Muscle layer of colon (tissue), 2 donors: ENCODE measurements around the gene DMKN.

Experiments
- H3K27ac ChIP-seq: one replicate; pipeline ENCODE4 v1.7.0; 2013; ENCODE audit warnings: low read depth, mild to moderate bottlenecking, low read length, moderate library complexity
- H3K27me3 ChIP-seq, 2 donors: one replicate each; pipeline ENCODE4 v1.7.0; 2013; ENCODE audit warnings: low read length in 2 of 2, mild to moderate bottlenecking in 2 of 2; ENCODE audit not compliant: insufficient read depth in 2 of 2, control insufficient read depth in 1 of 2
- H3K36me3 ChIP-seq: one replicate; pipeline ENCODE4 v1.7.0; 2013; ENCODE audit warnings: mild to moderate bottlenecking, low read length; ENCODE audit not compliant: insufficient read depth
- H3K4me1 ChIP-seq: one replicate; pipeline ENCODE4 v1.7.0; 2013; ENCODE audit warnings: mild to moderate bottlenecking, low read length; ENCODE audit not compliant: insufficient read depth
- H3K4me3 ChIP-seq, 2 donors: one replicate each; pipeline ENCODE4 v1.7.0; 2013; ENCODE audit warnings: low read length in 2 of 2, low read depth in 1 of 2, mild to moderate bottlenecking in 1 of 2, moderate library complexity in 1 of 2
- H3K9ac ChIP-seq: one replicate; pipeline ENCODE4 v1.7.0; 2013; ENCODE audit warnings: low read length
- H3K9me3 ChIP-seq: one replicate; pipeline ENCODE4 v1.7.0; 2013; ENCODE audit warnings: mild to moderate bottlenecking, low read length
- donor health status: abdominal sarcoma.
- donor health status: Adenocarcinoma of cecum.

DMKN gene

GRCh38 chr19:35533201-35533821 lies 19.9 kb upstream of the DMKN start, which contains the start of gene GAPDHS:
Gene GAPDHS, plus strand, starts transcription at chr19:35533456. Its CDS starts 72 bp downstream, at chr19:35533528.
- Histone ChIP-seq H3K27ac (no peak within 1 kb of the TSS), H3K4me1 (no peaks in the 10 kb centered on the region), H3K36me3 (no peaks in the 10 kb centered on the region), H3K4me3 (no peak within 1 kb of the TSS), H3K27me3 (peaks cover 27 to 57% of the 10 kb centered on the region in 2 donors), H3K9ac (no peak within 1 kb of the TSS), H3K9me3 (no peaks in the 10 kb centered on the region)

DNA sequence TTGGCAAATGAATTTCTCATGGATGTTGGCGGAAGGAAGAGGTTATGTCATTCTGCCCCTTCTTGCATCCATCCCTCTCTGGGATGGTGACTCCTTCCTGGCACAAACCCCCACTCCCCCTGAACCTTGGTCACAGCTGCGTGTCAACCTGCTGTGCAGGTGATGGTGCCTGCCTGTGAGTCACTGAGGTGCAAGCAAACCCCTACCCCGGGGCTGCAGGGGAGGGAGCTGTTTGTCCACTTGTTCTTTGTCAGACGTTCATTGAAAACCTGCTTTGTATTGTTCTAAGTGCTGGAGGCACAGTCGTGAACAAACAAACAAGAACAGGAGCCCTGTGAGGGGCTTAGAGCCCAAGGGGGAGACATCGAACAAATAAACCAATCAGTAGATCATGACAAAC lies 17.8 kb upstream of the DMKN start:
- H3K27ac ChIP-seq, result no peak overlapping the region
- no peaks in the 10 kb centered on the region for H3K4me1 ChIP-seq
- no peaks in the 10 kb centered on the region for H3K36me3 ChIP-seq
- H3K9me3 ChIP-seq, result no peaks in the 10 kb centered on the region
- no peak overlapping the region for H3K9ac ChIP-seq
- H3K27me3 ChIP-seq, result peaks cover 27 to 64% of the 10 kb centered on the region in 2 donors
- H3K4me3 ChIP-seq, result no peak overlapping the region

- H3K27me3 ChIP-seq, result peaks cover 27 to 60% of the 10 kb centered on the region in 2 donors
- H3K4me1 ChIP-seq, result no peaks in the 10 kb centered on the region
- no peak overlapping the region for H3K27ac ChIP-seq
- no peaks in the 10 kb centered on the region for H3K36me3 ChIP-seq
- no peak overlapping the region for H3K4me3 ChIP-seq
- no peak overlapping the region for H3K9ac ChIP-seq
- H3K9me3 ChIP-seq, result no peaks in the 10 kb centered on the region
Observed at GRCh38 chr19:35529241-35530218, 16.1 kb upstream of the DMKN start.

DNA sequence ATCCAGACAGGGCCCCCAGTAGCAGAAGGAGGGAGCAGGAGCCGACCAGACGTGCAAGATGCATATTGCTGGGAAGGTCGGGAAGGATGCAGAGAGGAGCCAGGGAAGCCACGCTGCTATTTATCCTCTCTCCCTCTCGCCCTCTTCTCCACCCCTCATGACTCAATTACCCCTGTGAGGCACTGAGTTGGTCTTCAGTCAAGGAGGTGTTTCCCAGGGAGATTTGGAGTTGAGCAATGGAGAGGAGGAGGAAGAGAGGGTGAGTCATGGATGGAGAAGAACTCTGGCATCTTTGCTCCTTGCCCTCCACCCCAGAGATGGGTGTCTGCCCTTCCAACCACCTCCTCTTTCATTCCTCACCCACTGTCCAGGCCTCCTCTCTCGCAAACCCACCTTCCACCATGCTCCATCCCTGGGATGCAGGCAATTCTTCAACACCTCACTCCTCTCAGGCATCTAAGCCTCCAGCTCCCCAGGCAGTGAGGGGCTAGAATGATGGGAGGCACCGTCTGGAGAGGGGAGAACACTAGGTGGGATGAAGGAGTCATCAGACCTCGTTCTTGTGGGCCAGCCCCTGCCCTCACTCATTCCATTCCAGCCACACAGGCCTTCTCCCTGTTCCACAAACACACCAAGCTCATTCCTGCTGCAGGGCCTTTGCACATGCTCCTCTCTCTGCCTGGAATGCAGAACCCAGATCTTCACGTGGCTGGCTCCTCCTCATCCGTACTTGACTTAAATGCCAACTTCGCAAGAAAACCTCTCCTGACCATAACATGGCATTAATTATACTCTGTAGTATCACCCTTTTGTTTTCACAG lies 15.0 kb upstream of the DMKN start, which contains the start of gene SBSN:
TSS of gene SBSN (minus strand) at position 94 of the 821 bp plus-strand sequence. CDS start at position 64, 30 bp downstream.
- peaks cover 21 to 49% of the 10 kb centered on the region in 2 donors for H3K27me3 ChIP-seq
- no peaks in the 10 kb centered on the region for H3K4me1 ChIP-seq
- no peak within 1 kb of the TSS for H3K9ac ChIP-seq
- H3K9me3 ChIP-seq, result no peaks in the 10 kb centered on the region
- H3K27ac ChIP-seq, result no peak within 1 kb of the TSS
- no peak within 1 kb of the TSS for H3K4me3 ChIP-seq
- H3K36me3 ChIP-seq, result no peaks in the 10 kb centered on the region

GRCh38 chr19:35525873-35526272 lies 12.4 kb upstream of the DMKN start:
- no peaks in the 10 kb centered on the region for H3K36me3 ChIP-seq
- no peak overlapping the region for H3K9ac ChIP-seq
- H3K4me1 ChIP-seq, result no peaks in the 10 kb centered on the region
- H3K4me3 ChIP-seq, result no peak overlapping the region
- peaks cover 7 to 28% of the 10 kb centered on the region in 2 donors for H3K27me3 ChIP-seq
- no peak overlapping the region for H3K27ac ChIP-seq
- no peaks in the 10 kb centered on the region for H3K9me3 ChIP-seq

- Histone ChIP-seq H3K27ac (no peak overlapping the region), H3K4me1 (no peaks in the 10 kb centered on the region), H3K9me3 (no peaks in the 10 kb centered on the region), H3K9ac (no peak overlapping the region), H3K27me3 (peaks cover 0 to 14% of the 10 kb centered on the region in 2 donors), H3K4me3 (no peak overlapping the region), H3K36me3 (no peaks in the 10 kb centered on the region)
Observed at GRCh38 chr19:35524181-35524837, 10.9 kb upstream of the DMKN start.

DNA sequence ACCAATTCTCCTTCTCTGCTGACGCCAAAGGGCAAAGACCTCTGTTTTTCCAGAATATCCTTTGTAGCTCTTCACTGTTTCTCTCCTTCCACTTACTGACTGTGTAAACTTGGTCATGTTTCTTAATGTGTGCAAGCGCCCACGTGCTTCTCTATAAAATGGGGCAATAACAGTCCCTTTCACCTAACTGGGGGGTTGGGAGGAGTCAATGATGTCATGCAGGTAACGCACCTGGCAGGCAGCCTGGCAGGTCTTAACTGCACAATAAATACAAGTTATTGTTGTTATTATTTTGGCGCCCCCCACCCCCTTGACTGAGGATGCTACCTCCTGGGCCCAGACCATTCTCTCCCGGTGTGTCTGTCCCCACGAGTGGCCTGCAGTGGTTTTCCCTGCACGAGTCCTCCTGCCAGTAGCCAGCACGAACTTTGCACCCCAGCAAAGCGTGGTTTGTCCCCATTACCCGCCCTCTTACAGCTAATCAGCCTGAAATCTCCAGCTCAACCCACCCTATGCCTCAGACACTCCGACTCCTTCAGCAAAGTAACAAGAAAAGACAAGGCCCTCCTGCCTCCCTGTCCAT lies 9.4 kb upstream of the DMKN start:
- H3K27ac ChIP-seq, result no peak overlapping the region
- H3K27me3 ChIP-seq, result peaks cover 0 to 2% of the 10 kb centered on the region in 2 donors

GRCh38 chr19:35521124-35521743 lies 7.8 kb upstream of the DMKN start:
- Histone ChIP-seq H3K36me3 (no peaks in the 10 kb centered on the region), H3K9ac (no peak overlapping the region), H3K27ac (no peak overlapping the region), H3K4me3 (no peak overlapping the region), H3K4me1 (no peaks in the 10 kb centered on the region), H3K27me3 (no peaks in the 10 kb centered on the region), H3K9me3 (no peaks in the 10 kb centered on the region)

More for the DNA sequence above, 9.4 kb upstream of the DMKN start:
- no peak overlapping the region for H3K4me3 ChIP-seq
- H3K9ac ChIP-seq, result no peak overlapping the region
- no peaks in the 10 kb centered on the region for H3K9me3 ChIP-seq
- H3K4me1 ChIP-seq, result no peaks in the 10 kb centered on the region
- H3K36me3 ChIP-seq, result no peaks in the 10 kb centered on the region

DNA sequence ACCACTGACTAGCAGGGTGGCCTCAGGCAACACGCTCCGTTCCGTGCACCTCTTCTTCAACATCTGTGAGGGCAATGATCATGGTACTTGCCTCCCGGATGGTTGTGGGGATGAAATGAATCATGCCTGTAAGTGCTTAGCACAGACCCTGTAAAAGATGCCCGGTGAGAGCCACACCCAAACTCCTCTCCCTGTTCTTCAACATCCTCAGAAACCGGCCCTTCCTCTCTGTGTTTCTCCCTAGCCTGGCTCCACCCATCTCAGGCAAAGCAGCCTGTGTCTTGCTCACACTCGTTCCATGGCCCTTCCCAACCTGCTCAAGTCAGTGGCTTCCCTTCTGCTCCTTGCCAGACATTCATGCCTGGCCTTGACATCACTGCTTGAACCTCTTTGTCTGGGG lies 5.8 kb upstream of the DMKN start:
- no peaks in the 10 kb centered on the region for H3K36me3 ChIP-seq
- H3K4me1 ChIP-seq, result no peaks in the 10 kb centered on the region
- no peaks in the 10 kb centered on the region for H3K9me3 ChIP-seq
- H3K9ac ChIP-seq, result no peak overlapping the region
- peaks cover 0 to 2% of the 10 kb centered on the region in 2 donors for H3K27me3 ChIP-seq
- H3K27ac ChIP-seq, result no peak overlapping the region
- no peak overlapping the region for H3K4me3 ChIP-seq

DNA sequence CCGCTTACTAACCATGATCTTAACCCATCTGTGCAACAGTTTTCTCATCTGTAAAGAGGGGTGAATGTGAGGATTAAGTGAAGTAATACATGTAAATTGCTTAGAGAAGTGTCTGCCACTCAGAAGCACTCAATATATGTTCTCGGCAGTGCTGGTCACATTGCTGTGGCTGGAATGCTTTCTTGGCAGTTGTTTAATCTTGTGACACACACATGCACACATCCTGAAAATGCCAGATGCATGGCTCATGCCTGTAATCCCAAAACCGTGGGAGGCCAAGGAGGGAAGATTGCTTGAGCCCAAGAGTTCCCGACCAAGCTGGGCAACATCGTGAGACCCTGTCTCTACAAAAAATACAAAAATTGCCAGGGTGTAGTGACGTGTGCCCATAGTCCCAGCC lies 4.9 kb upstream of the DMKN start:
- Histone ChIP-seq H3K27ac (no peak overlapping the region), H3K36me3 (no peaks in the 10 kb centered on the region), H3K9ac (no peak overlapping the region), H3K9me3 (no peaks in the 10 kb centered on the region), H3K27me3 (peaks cover 3 to 10% of the 10 kb centered on the region in 2 donors), H3K4me3 (no peak overlapping the region), H3K4me1 (no peaks in the 10 kb centered on the region)
